Right atrium auricular region (tissue), 2 donors: ENCODE data around the gene OSBPL7. TPM values are rescaled to one million over a fixed set of nuclear protein-coding genes. Genes with fewer than 3 reads are reported as not detected.

Experiments used
- DNase-seq: peaks from one replicate; pipeline ENCODE4 v3.0.0-alpha.2; 2019; ENCODE audit warnings: low spot score
- H3K27ac ChIP-seq, 2 donors: fragments of 200-600 bp; sonication (generic); 1 replicate in 1 of 2; 2 replicates in 1 of 2; pipeline ENCODE4 v1.5.1; 2016 to 2019
- H3K27me3 ChIP-seq, 2 donors: fragments of 200-600 bp; sonication (generic); one replicate each; pipeline versions ENCODE4 v1.5.1 to v1.6.0; 2017 to 2019
- H3K36me3 ChIP-seq: fragments of 200-600 bp; sonication (generic); one replicate; pipeline ENCODE4 v1.5.1; 2016
- H3K4me1 ChIP-seq, 2 donors: fragments of 200-600 bp; sonication (generic); one replicate each; pipeline versions ENCODE4 v1.5.1 to v1.6.0; 2017 to 2019
- H3K4me3 ChIP-seq, 2 donors: fragments of 200-600 bp; sonication (generic); 1 replicate in 1 of 2; 2 replicates in 1 of 2; pipeline ENCODE4 v1.5.1; 2017 to 2019; ENCODE audit warnings: mild to moderate bottlenecking in 1 of 2, moderate library complexity in 1 of 2
- H3K9me3 ChIP-seq, 2 donors: fragments of 200-600 bp; sonication (generic); one replicate each; pipeline ENCODE4 v1.5.1; 2019
- total RNA-seq, 2 donors: library from RNA; depleted of rRNA; stranded (reverse); fragments of >200 nt; gene quantifications; one replicate each; pipeline ENCODE4 v1.1.0, GENCODE V29; 2016
- TF ChIP-seq, protein P1 (sequence below), 2 donors: fragments of 200-600 bp; sonication (generic); IDR thresholded peaks; one replicate each; pipeline ENCODE4 v1.5.1; 2019; ENCODE audit warnings: antibody characterized with exemption in 2 of 2

OSBPL7 gene
- total RNA-seq, 2 donors from 2014 or later, result 2.3 to 3.6 TPM

DNA sequence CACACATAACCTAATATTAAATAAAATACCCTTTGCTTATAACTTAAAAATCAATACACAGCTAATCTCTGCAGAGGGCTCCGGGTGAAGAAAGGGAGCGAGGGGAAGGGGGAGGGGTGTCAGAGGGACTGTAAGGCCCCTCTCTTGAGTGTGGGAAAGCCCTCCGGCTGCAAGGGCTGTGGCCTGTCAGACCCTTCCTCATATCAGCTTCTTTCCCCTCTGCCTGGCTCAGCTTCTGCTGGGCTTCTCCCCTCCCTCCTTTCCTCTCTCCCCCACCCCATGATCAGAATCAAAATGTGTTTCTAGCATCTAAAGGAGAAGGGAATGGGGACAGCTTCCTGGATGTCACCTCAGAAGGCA, 24.1 kb upstream of the OSBPL7 start:
- Histone ChIP-seq H3K36me3 (no peaks in the 10 kb centered on the region), H3K4me3 (no peak overlapping the region), H3K27me3 (peaks cover 5 to 18% of the 10 kb centered on the region in 2 donors), H3K27ac (no peak overlapping the region), H3K9me3 (no peaks in the 10 kb centered on the region), H3K4me1 (peaks cover 0 to 21% of the 10 kb centered on the region in 2 donors)
- TF ChIP-seq, protein P1, sequence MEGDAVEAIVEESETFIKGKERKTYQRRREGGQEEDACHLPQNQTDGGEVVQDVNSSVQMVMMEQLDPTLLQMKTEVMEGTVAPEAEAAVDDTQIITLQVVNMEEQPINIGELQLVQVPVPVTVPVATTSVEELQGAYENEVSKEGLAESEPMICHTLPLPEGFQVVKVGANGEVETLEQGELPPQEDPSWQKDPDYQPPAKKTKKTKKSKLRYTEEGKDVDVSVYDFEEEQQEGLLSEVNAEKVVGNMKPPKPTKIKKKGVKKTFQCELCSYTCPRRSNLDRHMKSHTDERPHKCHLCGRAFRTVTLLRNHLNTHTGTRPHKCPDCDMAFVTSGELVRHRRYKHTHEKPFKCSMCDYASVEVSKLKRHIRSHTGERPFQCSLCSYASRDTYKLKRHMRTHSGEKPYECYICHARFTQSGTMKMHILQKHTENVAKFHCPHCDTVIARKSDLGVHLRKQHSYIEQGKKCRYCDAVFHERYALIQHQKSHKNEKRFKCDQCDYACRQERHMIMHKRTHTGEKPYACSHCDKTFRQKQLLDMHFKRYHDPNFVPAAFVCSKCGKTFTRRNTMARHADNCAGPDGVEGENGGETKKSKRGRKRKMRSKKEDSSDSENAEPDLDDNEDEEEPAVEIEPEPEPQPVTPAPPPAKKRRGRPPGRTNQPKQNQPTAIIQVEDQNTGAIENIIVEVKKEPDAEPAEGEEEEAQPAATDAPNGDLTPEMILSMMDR (IDR thresholded peaks at IDR 0.05), result no peak
- no peak for DNase-seq

DNA sequence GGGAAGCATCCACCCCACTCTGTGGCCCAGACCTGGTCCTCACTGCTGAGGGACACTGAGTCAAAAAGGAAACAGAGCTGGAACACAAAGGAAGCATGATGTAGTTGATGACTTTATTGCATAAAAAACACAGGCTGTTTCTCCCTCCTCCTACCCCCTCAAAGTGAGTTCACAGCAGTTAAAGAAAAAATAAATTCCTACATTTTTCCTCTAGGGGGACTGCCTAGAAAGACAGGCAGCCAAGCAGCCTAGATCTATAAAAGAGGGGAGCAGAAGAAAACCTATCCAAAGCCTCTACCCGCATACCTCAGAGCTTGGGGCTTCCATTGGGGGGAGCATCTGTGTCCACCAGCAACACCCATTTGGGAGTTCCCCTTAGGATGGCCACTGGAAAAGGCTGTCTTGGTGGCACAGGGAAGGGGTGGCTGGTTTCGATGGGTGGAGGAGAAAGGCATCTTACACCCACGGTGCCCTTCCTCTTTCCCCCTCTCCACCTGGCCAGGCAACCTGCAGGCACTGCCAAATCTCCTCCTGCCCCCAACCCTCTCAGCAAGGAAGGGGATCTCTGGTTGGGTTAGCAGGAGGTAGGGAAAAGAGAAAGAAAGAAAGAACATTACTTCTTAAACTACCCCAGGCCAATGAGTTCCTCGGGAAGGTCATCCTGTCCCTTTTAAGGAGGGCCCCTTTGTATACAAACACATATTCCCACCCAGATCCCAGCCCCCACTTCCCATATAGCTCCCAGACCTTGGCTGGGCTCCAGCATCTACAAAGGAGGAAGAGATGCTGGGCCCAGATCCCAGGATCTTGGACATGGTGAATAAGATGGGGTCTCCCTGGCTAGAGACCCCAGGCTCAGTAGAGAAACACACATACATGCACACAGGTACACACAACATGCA, 23.5 kb upstream of the OSBPL7 start:
- H3K4me1 ChIP-seq, result peaks cover 0 to 22% of the 10 kb centered on the region in 2 donors
- no peaks in the 10 kb centered on the region for H3K36me3 ChIP-seq
- TF ChIP-seq, protein P1 (IDR thresholded peaks at IDR 0.05), result peak in 1 of 2 donors; percentile 25
- peaks cover 3 to 18% of the 10 kb centered on the region in 2 donors for H3K27me3 ChIP-seq
- no peaks in the 10 kb centered on the region for H3K9me3 ChIP-seq
- no peak overlapping the region for H3K4me3 ChIP-seq
- H3K27ac ChIP-seq, result no peak overlapping the region
- no peak for DNase-seq

DNA sequence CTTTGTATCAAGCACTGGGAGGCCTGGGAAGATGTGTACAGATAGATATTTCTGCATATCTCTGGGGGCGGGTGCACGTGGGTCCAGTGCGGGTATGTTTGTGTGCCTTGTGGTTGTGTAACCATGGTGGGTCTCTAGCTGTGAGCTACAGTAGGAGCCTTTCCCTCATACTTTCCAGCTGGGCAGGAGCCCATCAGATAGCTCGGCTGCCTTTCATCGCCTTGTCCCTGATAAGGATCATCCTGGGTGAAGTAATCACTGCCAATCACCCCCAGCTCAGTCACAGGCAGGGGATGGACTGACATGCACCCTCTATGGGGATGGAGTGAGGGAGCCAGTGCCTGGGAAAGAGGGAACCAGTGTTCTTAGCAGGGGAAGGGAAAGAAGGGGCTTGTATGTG, 22.6 kb upstream of the OSBPL7 start:
- Histone ChIP-seq H3K4me3 (no peak overlapping the region), H3K27ac (no peak overlapping the region), H3K36me3 (no peaks in the 10 kb centered on the region), H3K27me3 (peaks cover 3 to 18% of the 10 kb centered on the region in 2 donors), H3K9me3 (no peaks in the 10 kb centered on the region), H3K4me1 (peaks cover 0 to 29% of the 10 kb centered on the region in 2 donors)
- no peak for DNase-seq
- TF ChIP-seq, protein P1 (IDR thresholded peaks at IDR 0.05), result no peak

DNA sequence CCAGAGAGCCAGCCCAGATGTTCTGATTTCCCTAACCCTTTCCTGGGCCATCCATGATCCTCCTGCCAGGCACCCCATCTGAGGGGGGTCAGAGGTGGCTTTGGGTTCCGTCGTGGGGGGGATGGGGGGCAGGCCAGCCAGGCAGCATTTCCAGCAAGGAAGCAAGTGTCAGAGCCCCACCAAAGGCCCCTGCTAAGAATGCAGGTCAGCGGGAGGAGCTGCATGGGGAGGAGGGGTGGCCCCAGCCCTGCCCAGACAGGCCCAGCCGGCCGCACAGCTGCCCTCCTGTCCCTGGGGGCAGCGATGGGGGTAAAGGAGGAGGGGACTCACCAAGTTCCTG, 21.8 kb upstream of the OSBPL7 start:
- no peak for DNase-seq
- H3K4me1 ChIP-seq, result peaks cover 0 to 29% of the 10 kb centered on the region in 2 donors
- no peak overlapping the region for H3K4me3 ChIP-seq
- H3K27me3 ChIP-seq, result peaks cover 3 to 18% of the 10 kb centered on the region in 2 donors
- TF ChIP-seq, protein P1 (IDR thresholded peaks at IDR 0.05), result peak in 1 of 2 donors; percentile 4
- H3K27ac ChIP-seq, result no peak overlapping the region
- H3K9me3 ChIP-seq, result no peaks in the 10 kb centered on the region
- no peaks in the 10 kb centered on the region for H3K36me3 ChIP-seq

DNA sequence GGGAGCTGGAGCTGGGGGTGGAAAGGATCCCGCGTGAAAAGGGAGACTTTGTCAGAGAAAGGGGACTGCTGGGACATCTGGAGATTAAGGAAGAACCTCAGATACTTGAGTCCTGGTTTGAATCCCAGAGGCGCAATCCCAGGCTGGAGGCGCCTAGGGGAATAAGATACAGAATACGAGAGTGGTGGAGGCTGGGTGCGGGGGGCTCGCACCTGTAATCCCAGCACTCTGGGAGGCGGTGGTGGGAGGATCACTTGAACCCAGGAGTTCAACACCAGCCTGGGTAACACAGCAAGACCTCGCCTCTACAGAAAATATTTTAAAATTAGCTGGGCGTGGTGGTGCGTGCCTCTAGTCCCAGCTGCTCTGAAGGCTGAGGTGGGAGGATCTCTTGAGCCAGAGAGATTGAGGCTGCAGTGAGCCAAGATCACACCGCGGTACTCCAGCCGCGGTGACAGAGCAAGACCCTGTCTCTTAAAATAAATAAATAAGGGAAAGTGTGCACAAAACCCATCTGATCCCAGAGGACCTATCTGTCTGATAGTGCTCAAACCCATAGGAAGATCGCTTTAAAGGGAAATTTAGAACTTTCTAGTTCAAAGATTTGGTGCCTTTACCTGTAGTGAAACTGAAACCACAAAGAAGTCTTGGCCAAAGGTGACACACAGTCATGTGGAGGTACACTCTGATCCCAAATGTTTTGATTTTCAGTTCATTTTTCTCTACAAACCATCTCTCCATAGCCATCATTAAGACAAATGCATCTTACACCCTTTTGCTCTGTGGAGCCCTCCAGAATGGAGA, 20.1 kb upstream of the OSBPL7 start:
- peaks cover 4% of the 10 kb centered on the region for H3K36me3 ChIP-seq
- peak overlapping the region; percentile 71 to 74 for H3K27ac ChIP-seq
- peaks cover 0 to 5% of the 10 kb centered on the region in 2 donors for H3K27me3 ChIP-seq
- TF ChIP-seq, protein P1 (IDR thresholded peaks at IDR 0.05), result peak in 1 of 2 donors; percentile 34
- H3K4me1 ChIP-seq, result peaks cover 0 to 27% of the 10 kb centered on the region in 2 donors
- H3K4me3 ChIP-seq, result peak overlapping the region in 1 of 2 donors; percentile 81
- H3K9me3 ChIP-seq, result no peaks in the 10 kb centered on the region
- no peak for DNase-seq
